ENCODE measurements around the gene CFB.

Gene CFB

DNA sequence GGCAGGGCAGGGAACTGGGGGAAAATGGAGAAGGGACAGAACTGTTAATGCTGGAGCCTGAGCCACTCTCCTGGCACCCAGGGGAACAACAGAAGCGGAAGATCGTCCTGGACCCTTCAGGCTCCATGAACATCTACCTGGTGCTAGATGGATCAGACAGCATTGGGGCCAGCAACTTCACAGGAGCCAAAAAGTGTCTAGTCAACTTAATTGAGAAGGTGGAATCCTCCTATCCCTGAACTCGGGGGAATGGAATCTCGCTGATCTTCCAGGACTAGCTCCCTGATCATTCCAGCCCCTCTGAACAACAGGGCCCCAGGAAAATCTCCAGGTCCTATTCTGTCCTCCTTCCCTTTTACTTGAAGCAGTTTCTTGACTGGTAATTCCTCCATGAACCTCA is 2.0 kb downstream of the CFB start:
- no peak overlapping the region for H3K4me3 ChIP-seq (ENCODE audit: low read depth, low read length)
- no peak for DNase-seq (ENCODE audit: low read depth)
- TF ChIP-seq, protein P1, sequence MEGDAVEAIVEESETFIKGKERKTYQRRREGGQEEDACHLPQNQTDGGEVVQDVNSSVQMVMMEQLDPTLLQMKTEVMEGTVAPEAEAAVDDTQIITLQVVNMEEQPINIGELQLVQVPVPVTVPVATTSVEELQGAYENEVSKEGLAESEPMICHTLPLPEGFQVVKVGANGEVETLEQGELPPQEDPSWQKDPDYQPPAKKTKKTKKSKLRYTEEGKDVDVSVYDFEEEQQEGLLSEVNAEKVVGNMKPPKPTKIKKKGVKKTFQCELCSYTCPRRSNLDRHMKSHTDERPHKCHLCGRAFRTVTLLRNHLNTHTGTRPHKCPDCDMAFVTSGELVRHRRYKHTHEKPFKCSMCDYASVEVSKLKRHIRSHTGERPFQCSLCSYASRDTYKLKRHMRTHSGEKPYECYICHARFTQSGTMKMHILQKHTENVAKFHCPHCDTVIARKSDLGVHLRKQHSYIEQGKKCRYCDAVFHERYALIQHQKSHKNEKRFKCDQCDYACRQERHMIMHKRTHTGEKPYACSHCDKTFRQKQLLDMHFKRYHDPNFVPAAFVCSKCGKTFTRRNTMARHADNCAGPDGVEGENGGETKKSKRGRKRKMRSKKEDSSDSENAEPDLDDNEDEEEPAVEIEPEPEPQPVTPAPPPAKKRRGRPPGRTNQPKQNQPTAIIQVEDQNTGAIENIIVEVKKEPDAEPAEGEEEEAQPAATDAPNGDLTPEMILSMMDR (IDR thresholded peaks at IDR 0.05; ENCODE audit: low read depth, low read length, missing control alignments), result no peak
- in situ Hi-C loops (cut with HindIII; ENCODE audit: low sequenced_read_pairs), result no loop called here

DNA sequence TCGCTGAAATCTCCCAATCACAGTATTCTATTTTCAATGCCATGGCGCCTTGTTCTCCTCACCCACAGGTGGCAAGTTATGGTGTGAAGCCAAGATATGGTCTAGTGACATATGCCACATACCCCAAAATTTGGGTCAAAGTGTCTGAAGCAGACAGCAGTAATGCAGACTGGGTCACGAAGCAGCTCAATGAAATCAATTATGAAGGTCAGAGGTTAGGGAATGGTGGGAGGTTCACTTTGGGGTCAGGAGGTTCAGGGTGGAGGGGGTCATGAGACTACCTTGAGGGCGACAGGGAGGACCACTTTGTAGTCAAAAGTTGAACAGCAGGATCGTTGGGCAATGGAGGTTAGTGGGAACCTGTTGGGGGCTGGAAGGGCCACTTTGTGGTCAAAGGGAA is 2.4 kb downstream of the CFB start:
- in situ Hi-C loops (cut with HindIII; ENCODE audit: low sequenced_read_pairs), result no loop called here
- TF ChIP-seq, protein P1 (IDR thresholded peaks at IDR 0.05; ENCODE audit: low read depth, low read length, missing control alignments), result no peak
- DNase-seq (ENCODE audit: low read depth), result no peak
- no peak overlapping the region for H3K4me3 ChIP-seq (ENCODE audit: low read depth, low read length)

DNA sequence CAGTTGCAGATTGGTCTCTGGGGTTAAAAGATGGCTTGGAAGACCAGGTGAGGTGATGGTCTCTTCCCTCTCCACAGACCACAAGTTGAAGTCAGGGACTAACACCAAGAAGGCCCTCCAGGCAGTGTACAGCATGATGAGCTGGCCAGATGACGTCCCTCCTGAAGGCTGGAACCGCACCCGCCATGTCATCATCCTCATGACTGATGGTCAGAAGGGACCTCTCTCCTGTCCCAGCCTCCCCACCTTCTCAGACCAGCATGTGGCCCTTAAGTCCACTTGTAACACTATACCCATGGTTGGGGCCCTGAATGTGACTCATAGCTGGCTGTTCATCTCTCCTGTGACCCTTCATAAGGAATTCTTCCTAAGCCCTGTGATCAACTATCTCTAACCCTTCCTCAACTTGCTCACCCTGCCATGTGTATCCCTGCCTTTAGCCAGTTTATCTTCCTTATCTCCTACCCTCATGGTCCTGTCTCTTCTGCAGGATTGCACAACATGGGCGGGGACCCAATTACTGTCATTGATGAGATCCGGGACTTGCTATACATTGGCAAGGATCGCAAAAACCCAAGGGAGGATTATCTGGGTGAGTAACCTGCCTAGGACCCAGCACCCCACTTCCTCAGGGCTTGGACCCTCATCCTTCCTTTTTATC is 3.0 kb downstream of the CFB start:
- no peak for DNase-seq (ENCODE audit: low read depth)
- H3K4me3 ChIP-seq (ENCODE audit: low read depth, low read length), result no peak overlapping the region
- TF ChIP-seq, protein P1 (IDR thresholded peaks at IDR 0.05; ENCODE audit: low read depth, low read length, missing control alignments), result no peak
- in situ Hi-C loops (cut with HindIII; ENCODE audit: low sequenced_read_pairs), result no loop called here

DNA sequence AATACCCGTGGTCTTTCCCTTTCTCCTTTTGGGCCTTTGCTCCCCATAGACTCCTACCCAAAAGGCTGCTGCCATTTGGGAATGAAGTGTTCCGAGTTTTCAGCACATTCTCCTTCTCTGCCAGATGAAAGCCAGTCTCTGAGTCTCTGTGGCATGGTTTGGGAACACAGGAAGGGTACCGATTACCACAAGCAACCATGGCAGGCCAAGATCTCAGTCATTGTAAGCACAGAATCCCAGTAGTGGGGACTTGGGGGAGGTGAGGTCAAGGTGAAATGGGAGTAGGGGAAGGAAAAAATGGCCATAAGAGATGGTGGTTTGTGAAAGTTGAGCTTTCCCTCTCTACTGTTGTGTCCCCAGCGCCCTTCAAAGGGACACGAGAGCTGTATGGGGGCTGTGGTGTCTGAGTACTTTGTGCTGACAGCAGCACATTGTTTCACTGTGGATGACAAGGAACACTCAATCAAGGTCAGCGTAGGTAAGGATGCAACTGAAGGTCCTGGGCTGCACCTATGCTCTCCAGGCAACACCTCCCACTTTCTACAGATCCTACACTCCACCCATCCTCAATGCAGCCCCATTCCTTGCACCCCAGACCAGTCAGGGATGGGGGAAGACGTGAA is 4.1 kb downstream of the CFB start:
- H3K4me3 ChIP-seq (ENCODE audit: low read depth, low read length), result no peak overlapping the region
- in situ Hi-C loops (cut with HindIII; ENCODE audit: low sequenced_read_pairs), result no loop called here
- no peak for DNase-seq (ENCODE audit: low read depth)
- TF ChIP-seq, protein P1 (IDR thresholded peaks at IDR 0.05; ENCODE audit: low read depth, low read length, missing control alignments), result no peak

DNA sequence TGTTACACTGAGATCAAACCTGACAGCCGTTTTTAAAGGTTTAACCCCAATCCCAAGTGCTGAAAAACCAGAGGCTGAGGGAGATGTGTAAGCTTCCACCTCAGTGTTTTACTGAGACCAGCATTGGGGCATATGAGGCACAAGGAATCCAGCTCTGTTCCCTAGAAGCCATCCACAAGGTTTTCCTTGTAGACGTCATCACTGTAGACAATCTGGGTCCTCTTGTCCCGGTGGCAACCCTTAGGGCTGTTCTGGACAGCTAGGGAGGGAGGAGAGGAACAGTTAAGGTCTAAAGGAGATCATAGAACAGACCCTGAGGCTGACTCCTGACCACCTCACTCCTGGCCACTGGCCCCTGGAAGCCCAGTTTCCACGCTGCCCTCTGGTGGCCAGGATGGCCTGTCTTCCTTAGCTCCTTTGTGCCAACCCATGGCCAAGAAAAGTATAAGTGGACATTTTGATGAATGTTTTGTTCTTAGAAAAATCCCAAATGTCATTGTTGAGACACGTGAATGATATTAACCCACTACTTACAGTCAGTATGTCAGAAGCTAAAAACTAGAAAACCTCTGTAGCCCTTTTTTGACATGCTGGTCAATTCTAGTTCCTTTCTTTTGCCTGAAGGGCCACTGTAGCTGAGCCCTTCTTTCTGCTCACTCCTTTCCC is 6.4 kb downstream of the CFB start:
- in situ Hi-C loops (cut with HindIII; ENCODE audit: low sequenced_read_pairs), result no loop called here
- DNase-seq (ENCODE audit: low read depth), result peak; percentile 34
- no peak overlapping the region for H3K4me3 ChIP-seq (ENCODE audit: low read depth, low read length)
- TF ChIP-seq, protein P1 (IDR thresholded peaks at IDR 0.05; ENCODE audit: low read depth, low read length, missing control alignments), result peak; percentile 89

DNA sequence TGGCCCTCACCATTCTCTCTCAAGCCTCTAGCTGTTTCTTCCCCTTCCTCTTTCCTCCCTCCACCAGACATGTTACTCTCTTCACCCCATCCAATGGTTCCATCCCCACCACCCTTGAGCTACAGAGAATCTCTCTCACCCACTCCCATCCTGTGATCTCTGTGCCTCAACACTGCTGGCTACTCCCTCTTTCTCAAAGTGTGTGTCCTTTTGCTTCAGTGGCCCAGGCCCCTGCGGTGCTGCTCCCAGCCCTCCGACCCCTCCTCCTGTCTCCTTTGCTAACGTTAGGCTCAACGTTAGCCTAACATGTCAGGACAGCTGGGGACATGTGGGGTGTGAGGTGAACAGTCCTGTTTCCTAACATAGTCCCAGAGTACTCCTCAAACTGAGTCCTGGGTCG is 7.0 kb downstream of the CFB start:
- in situ Hi-C loops (cut with HindIII; ENCODE audit: low sequenced_read_pairs), result no loop called here
- no peak overlapping the region for H3K4me3 ChIP-seq (ENCODE audit: low read depth, low read length)
- TF ChIP-seq, protein P1 (IDR thresholded peaks at IDR 0.05; ENCODE audit: low read depth, low read length, missing control alignments), result no peak
- DNase-seq (ENCODE audit: low read depth), result no peak

All from astrocyte of the cerebellum (primary cell).